NB4 (cell line): Measurements from ENCODE around the gene TYK2.

Experiments used
- DNase-seq: peaks from one replicate; pipeline ENCODE4 v3.0.0; 2010; ENCODE audit warnings: low read depth
- H3K4me3 ChIP-seq: one replicate; pipeline ENCODE4 v1.5.1; 2011; ENCODE audit warnings: mild to moderate bottlenecking, low read depth, low read length, moderate library complexity
- CTCF ChIP-seq: IDR thresholded peaks from one replicate; pipeline ENCODE4 v1.5.1; 2012; ENCODE audit warnings: low read depth, low read length
- MAX ChIP-seq: IDR thresholded peaks from 2 replicates; pipeline ENCODE4 v1.6.1; 2011; ENCODE audit warnings: low read depth, low read length
- MYC ChIP-seq: IDR thresholded peaks from 2 replicates; pipeline ENCODE4 v1.6.1; 2011; ENCODE audit warnings: low read depth, low read length
- POLR2A ChIP-seq: IDR thresholded peaks from 2 replicates; pipeline ENCODE4 v1.6.1; 2011; ENCODE audit warnings: mild to moderate bottlenecking; ENCODE audit not compliant: insufficient read length; ENCODE audit errors: extremely low read depth

TYK2 gene

GRCh38 chr19:10421240-10422045, 41.1 kb upstream of the TYK2 start:
- peak overlapping the region; percentile 62 for H3K4me3 ChIP-seq
- peak; percentile 73 for DNase-seq
- TF ChIP-seq MAX (no peak), MYC (no peak), POLR2A (no peak), CTCF (no peak)

DNA sequence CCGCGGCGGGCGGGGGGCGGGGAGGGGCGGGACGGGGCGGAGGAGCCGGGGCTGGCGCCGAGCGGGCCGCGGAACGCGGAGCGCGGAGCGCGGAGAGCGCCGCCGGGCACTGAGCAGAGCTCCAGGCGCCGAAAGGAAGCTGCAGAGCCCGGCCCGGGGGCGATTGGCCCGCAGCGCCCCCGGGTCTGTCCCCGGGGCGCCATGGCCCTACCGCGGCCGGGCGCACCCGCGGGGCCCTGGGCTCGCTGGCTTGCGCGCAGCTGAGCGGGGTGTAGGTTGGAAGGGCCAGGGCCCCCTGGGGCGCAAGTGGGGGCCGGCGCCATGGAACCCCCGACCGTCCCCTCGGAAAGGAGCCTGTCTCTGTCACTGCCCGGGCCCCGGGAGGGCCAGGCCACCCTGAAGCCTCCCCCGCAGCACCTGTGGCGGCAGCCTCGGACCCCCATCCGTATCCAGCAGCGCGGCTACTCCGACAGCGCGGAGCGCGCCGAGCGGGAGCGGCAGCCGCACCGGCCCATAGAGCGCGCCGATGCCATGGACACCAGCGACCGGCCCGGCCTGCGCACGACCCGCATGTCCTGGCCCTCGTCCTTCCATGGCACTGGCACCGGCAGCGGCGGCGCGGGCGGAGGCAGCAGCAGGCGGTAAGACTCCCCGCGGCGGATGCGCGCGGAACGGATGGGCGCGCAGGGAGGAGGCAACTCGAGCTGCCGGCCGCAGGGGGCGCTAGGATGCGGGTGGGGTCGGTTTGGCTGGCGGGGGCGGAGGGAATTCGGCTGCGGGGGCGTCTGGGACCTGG, 40.3 kb upstream of the TYK2 start, which contains the start of gene PDE4A:
Gene PDE4A, plus strand, starts transcription at position 95 of the 796 bp plus-strand sequence. Its CDS starts 227 bp downstream, at position 322.
- peak; percentile 93 for DNase-seq
- peak within 1 kb of the TSS; percentile 70 for H3K4me3 ChIP-seq
- TF ChIP-seq CTCF (peak; percentile 85), POLR2A (no peak), MYC (no peak), MAX (no peak)

DNA sequence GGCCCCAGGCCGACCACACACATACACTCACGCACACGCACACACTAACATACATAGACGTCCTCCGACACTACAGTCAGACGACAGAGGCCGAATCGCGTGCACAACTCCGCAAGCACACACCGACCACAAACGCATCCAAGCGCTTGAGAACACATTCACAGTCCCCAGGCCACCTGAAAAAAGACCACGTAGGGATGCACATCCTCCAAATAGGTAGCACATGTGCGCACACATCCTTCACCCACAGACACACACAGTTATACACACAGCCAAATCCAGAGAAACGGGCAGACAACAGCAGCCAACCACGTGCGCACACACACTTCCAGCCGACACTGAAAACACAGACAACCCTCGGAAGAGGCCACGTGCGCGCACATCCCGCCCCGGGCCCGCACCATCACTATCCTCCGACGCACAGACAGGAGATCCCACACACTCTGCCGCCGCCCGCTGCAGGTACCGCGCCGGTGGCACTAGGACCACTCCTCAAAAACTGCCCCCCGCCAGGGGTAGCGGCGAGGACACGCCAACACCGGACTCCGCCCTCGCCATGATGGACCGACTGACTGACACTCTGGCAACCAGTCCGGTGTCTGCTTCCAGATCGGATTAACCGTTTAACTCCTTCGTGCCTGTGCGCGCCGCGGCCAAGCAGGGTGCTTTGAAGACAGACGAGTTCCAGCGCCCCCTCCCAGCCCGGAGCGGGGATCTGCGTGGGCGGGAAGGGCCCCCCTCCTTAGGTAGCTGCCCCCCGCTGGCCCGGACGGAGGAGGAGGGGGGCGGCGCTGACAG, 39.5 kb upstream of the TYK2 start:
- TF ChIP-seq MYC (no peak), POLR2A (no peak), MAX (no peak), CTCF (no peak)
- peak; percentile 99 for DNase-seq
- peak overlapping the region; percentile 70 for H3K4me3 ChIP-seq

- DNase-seq: peak; percentile 93
- no peak for TF ChIP-seq POLR2A
- TF ChIP-seq MYC: no peak
- no peak for TF ChIP-seq CTCF
- TF ChIP-seq MAX: no peak
These were observed 38.9 kb upstream of the TYK2 start for GRCh38 chr19:10419200-10419645.

GRCh38 chr19:10418485-10419199, 38.3 kb upstream of the TYK2 start:
- TF ChIP-seq MAX (no peak), MYC (no peak), CTCF (peak; percentile 31), POLR2A (no peak)
- H3K4me3 ChIP-seq: peak overlapping the region; percentile 70
- DNase-seq: peak; percentile 91

More at GRCh38 chr19:10419200-10419645, 38.9 kb upstream of the TYK2 start:
- peak overlapping the region; percentile 70 for H3K4me3 ChIP-seq
